Measurements from ENCODE around the gene TUT1.
"Not testable (repeated sequence)": the region's sequence is repeated elsewhere in the genome, so short reads cannot be mapped to it uniquely, and the experiment has no call there.

Gene TUT1

DNA sequence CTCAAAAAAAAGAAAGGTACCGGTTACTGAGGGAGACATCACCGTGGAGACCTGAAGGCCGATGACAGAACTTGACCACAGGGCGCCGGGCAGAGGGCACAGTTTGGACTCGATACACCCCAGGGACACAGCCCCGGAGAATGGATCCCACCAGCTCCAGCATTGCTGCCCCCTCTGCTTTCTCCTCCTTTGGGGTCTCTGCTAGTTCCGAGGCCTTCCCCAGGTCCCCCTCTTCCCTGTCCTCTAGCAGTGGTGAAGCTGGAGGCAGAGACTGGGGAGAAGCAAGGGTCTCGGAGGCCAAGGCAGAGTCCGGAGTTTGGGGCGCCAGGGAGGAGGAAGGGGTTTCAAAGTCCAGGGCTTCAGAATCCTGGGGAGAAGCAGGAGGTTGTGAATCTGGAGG, 12.8 kb downstream of the TUT1 start:
- DNase-seq (ENCODE audit: low spot score) (no peak), FAIRE-seq (no peak)

DNA sequence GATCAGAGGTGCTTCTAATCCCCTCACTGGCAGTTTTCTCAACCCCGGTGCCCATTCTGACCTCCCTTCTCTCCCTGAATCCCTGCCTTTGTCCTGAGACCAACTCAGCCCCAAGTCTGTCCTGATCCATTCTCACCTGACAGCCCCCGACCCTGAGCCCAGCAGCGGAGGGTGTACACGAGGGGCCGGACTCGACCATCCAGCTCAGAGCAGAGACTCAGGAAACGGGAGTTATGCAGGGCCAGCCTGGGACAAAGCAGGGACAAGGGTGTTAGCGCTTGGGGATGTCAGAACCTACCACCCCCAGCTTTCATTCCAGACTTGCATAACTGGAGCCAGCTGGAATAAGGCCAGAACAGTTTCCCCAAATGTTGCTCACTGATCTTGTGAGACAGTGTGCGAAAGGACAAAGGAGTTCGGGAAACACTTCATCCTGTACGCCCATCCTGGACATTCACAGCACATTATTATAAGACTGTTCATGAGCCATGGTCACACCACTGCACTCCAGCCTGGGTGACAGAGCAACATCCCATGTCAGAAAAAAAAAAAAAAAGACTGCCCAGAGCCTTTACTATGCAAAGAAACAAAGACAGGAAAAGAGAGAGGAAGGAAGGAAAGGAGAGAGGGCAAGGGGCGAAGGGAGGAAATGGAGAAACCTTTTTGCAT, 14.1 kb downstream of the TUT1 start:
- FAIRE-seq (no peak), DNase-seq (ENCODE audit: low spot score) (no peak)

DNA sequence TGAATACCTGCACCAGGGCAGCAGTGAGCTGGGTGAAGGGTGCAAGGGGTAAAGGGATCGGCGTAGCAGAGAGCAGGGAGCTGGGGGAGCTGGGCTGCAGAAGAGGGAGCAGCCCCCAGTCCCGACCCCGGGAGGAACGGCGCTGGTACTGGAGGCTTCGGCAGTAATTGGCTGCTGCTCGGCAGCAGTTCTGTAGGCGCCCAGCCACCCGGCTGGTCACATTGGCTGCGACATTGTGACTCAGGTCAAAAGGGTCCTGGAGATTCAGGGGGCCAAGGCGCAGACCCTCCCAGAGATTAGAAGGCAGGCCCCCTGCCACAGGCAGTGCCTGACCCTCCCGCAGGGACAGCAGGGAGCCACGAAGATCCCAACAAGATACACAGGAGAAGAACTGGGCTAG, 15.5 kb downstream of the TUT1 start:
- FAIRE-seq = no peak
- DNase-seq (ENCODE audit: low spot score) = no peak

DNA sequence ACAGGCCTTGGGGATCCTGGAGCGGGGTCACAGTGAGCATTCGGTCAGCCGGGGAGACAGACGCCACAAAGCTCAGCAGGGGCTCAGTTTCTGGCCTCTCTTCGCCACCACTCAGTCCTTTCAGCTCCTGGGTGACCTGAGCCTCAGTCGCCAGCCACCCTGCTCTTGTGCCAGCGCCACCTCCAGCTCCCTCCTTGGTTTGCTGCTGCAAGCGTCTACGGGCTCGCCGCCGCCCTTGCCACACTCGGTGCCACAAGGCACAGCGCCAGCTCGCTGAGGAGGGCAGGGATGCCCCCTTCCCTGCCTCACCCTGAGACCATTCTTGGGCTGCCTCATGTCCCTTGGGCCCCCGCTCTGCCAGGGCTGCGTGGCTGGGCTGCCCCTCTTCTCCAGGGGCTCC, 16.2 kb downstream of the TUT1 start:
- FAIRE-seq = no peak
- no peak for DNase-seq (ENCODE audit: low spot score)

DNA sequence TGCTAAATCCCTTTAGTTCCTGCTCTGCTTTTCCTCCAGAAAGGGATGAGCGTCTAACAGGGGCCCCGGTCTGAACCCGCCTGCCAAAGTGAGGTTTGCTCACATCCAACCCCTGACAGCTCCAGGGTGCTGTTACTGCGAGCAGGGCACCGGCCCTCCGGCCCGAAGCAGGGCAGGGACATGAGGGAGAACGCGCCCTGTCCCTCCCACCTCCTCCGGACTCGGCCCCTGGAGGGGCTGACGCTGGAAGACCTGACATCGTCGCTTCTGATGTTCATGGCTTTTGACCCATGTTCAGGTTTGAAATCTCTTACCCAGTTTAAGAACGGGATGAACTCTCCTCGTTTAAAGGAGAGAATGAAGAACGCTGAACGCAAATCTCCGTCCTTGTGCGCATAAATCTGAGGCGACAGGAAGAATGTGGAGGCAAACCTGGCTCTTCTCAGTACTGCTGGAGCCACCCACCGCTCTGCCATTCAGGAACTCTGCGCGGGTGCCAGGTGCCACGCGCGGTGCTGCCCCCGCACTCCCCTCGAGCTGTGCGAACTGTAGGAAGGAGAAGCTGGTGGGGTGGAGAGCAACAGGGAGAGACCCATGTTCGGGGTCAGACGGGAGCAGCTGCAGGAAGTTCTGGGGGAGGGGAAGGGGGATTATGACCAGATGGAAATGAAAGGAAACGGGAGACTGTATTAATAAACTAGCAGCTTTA, 16.8 kb downstream of the TUT1 start:
- DNase-seq (ENCODE audit: low spot score) (no peak), FAIRE-seq (no peak)

DNA sequence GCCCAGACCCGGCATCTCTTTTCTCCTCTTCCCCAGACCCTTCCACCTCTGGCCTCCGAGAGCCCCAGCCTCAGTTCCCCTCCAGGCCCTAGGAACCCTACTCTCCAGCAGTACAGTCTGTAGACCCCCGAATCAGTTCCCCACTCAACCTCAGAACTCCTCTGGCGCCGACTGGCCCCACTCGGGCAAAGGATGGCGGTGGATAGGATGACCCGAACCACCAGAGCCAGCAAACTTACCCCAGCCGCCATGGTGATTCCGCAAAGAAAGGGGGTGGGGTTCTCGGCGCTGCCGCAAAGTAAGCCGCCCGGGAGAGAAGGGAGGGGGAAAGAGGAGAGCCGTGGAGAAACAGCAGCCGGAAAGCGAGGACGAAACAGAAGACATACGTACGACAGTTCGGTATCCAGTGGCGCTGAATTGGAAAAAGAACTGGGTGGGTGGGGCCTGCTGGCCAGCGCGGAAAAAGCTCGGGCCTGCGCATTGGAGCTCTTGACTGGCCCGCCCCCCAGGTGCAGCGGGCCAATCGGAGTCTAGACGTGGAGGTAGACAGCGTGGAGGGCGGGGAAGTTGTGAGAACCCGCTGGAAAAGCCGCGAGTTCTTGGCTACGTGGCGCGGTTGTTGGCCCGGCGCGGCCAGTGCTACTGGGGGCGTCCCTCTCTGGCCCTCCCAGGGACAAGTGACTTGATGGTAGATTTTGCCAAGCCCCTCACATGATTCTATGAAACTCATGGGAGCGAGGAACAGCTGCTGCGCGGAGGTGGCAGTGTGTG, 17.5 kb downstream of the TUT1 start, which contains the start of gene EEF1G:
Gene EEF1G (minus strand): TSS at position 300 of the 771 bp plus-strand sequence. CDS start 49 bp downstream, at position 251.
- FAIRE-seq = no peak
- peak; percentile 98 for DNase-seq (ENCODE audit: low spot score)

DNA sequence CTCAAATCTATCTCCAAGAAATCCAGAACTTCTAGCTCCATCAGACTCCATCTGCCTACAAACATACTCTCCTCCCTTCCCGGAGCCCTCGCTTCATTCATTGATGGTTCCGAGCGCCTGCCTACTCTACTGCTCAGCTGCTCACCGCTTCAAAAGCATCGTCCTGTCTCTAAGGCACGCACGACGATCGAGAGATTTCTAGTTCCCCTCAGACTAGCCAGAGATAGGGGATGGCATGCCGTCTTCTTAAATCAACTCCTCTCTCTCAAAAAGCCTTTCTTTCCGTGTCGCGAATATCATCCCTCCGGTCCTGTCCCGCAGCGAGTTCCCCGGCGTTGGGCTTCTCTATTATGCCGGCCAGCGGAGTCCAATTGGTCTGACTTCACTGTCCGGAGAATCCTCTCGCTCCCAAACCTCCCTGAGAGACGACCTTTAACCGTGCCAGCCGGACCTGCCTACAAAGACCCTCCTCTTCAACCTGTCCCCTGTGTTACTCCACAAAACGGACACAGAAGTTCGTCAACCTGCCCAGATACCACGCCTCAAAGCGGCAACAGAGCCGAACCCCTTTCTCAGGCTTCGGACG, 18.2 kb downstream of the TUT1 start:
- FAIRE-seq = no peak
- DNase-seq (ENCODE audit: low spot score) = no peak

DNA sequence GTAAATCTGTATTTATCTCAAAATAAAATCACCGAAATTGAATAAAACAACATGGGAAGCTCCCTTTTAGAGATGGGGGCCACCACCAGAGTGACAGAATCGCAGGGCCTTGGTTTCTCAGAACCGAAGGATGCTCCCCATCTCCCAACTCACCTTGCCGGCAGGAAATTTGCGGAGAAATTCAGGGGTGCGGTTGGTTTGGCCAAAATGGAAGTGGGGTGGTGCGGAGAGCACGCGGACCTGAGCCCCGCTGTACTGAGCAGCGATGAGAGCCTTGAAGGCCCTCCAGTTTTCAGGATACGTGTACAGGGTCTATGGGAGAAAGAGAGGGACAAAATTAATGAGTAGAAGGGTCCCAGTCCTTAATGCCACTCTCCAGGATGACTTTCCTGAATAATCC, 18.9 kb downstream of the TUT1 start:
- no peak for FAIRE-seq
- no peak for DNase-seq (ENCODE audit: low spot score)

DNA sequence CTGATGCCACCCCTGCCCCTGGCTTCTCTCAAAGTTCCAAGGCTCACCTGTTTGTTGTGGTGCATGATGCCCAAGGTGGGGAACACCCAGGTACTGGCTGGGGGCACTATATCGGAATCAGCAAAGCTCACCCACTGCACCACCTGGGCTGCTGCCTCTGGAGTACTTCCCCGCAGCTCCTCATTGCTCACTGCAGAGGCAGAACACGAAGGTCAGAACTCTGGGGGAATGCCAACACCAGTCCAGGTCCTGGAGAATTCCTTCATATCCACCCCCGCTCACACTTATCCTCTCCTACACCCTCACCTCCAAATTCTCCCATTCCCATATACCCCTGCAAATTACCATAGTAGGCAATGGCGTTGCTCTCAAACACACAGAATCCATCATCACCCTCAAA, 19.8 kb downstream of the TUT1 start:
- DNase-seq (ENCODE audit: low spot score); FAIRE-seq: not testable (repeated sequence)

DNA sequence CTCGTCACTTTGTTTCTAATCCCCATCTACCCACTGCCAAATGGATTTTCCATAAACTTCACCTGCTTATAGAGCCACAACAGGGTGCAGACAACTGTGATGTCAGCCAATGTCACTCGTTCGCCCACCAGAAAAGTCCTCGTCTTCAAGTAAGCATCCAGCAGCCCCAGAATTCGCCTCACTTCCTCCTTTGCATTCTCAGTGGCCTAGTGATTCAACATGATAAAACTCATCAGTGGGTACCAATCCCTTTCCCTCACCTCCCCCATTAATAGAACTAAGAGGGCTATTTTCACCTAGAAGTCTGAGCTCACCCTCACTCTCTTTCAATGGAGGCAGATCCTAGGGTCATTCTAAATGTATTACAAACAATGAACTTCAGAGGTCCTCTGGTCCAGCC, 20.4 kb downstream of the TUT1 start:
- DNase-seq (ENCODE audit: low spot score); FAIRE-seq: not testable (repeated sequence)

DNA sequence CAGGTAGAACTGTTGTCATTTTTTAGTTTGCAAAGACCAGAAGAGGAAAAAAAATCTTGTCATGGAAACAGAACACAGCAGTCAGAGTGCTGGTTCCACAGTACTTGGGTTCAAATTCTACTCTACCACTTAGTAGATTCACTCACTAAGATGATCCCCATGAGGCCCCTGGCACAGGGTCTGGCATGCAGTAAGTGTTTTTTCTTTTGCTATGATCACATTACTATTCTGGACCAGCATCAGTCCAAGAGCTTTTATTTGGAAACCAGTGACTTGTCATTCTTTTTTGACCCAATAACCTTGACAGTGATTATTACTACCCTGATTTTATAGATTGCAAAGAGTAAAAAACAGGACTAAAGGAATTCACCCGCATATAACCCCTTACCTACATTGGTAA, 21.7 kb downstream of the TUT1 start:
- no peak for DNase-seq (ENCODE audit: low spot score)
- FAIRE-seq = no peak

DNA sequence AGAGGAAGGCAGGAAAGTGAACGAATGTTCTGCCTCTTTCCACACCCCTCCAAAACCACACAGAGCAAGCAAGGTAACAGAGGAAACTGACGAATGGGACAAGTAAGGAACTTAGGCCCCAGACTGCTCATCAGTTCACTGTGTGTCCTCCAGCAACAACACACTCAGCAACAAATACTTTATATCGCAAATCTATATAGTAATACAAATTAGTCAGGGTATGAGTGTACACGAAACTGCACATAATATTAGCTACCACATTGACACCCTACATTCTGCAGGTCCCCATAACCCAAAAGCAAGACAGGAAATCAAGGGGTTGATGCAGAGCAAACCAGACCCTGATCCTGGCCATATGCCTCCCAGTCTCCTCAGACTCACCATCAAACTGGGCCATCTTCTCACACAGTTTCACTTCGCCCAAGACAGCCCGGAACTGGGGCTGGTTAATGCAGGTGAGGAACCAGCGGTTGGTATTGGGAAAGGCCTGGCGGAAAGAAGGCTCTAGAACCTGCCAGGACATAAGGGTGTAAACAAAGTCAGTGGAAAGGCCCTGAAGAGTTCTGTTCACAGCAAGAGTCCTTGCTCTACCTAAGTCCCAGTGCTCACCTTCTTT, 24.2 kb downstream of the TUT1 start:
- FAIRE-seq (no peak), DNase-seq (ENCODE audit: low spot score) (no peak)

DNA sequence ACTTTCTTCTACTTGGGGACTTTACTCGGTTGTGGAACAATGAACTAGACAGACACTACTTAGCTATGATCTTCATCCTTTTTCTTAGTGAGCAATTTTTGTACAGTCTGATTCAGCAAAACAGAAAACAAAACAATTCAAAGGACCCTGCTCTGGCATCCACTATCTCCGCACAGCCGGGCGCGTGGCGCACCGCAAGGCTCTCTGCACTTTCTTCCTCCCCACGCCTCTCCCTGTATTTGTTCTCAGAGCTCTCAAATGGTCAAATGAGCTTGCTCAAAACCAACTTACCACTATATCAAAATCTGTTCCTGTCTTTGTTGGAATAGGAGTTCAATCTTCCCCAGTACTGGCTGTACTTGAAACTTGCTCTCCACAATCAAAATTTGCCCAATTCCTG, 25.1 kb downstream of the TUT1 start:
- FAIRE-seq (no peak), DNase-seq (ENCODE audit: low spot score) (no peak)

DNA sequence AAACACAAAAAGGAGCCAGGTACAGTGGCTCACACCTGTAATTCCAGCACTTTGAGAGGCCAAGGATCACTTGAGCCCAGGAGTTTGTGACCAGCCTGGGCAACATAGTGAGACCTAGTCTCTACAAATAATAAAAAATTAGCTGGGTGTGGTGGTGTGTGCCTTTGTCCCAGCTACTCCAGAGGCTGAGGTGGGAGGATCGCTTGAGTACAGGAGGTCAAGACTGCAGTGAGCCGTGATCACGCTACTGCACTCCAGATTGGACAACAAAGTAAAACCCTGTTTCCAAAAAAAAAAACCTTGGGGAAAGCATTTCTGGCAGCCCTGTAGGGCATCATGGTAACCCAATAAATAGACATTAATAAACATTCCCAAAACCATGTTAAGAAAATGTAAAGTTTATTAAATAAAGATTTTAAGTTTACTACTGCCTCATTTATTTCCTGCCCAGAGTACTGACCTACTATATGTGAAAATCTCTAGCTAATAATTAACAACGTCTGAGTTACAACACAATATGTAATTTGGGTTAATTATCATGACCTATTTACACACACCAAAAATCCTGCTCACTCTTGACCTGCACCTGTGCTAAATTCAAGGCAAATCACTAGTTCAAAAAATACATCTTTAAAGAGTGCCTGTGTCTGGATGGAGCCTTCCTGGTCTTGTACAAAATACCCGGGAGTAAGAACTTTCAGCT, 26.1 kb downstream of the TUT1 start:
- FAIRE-seq = no peak
- no peak for DNase-seq (ENCODE audit: low spot score)

DNA sequence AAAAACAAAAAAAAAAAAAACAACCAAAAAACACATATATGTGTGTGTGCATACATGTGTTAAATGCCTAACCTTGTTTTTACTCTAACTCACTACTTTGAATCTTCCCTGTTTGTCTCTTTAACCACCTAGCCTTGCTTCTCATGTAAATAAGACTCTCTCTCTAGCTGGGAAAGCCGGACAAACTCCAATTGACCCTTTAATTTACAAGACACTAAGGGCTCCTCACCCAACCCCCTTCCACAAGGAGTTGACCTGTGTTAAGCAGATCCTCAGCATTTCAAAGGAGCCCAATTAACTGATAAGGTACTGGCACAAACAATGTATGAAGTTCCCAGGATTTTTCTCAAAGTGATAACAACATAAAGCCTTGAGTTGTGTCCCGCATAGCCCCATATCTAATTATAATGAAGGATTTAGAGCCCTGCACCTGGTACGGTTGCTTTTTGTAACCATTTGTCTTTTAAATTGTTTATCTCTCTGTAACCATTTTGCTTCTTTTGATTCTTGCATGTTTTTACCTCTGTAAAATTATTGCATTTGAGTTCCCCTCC, 29.6 kb downstream of the TUT1 start:
- not testable (repeated sequence) for DNase-seq (ENCODE audit: low spot score); FAIRE-seq

DNA sequence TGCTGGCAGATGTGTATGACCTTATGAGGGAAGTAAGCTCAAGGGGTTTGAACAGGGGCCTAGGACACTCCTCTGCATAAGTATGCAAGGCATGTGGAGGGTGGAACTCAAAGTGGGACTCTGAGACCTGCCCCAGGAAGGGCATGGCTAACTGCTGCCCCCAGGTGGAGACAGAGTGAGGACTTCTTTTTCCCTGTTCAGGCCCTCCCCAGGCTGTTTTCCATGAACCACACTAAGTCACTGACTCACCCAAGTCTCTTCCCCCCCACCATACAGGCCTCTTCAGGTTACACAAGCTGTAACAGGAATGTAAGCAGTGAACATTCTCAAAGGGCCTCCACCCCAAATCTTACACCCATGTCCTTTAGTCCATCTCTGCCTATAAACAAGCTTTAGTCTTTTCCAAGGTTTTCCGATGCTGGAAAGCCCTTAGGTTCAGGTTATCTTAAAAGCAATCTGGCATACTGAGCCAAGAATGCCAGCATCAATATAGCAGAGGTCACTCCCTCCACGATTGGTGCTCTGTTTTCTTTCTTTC, 30.7 kb downstream of the TUT1 start:
- DNase-seq (ENCODE audit: low spot score) (peak; percentile 85), FAIRE-seq (no peak)

DNA sequence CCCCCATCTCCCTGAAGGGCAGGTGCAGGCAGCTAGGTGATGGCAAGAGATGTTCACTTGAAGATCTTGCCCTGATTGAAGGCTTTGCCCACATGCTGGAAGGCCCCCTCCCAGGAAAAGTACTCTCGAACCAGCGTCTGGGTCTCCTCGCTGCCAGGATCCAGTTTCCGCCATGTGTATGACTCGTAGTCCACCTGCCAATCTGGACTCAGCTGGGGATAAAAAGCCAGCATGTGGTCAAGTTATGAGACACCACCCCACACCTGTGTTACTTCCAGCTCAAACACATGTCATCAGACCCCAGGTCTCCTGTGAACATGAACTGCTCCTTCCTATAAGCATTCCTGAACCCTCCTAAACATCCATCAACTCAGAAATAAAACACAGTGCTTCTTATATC, 31.7 kb downstream of the TUT1 start:
- FAIRE-seq; DNase-seq (ENCODE audit: low spot score): not testable (repeated sequence)

DNA sequence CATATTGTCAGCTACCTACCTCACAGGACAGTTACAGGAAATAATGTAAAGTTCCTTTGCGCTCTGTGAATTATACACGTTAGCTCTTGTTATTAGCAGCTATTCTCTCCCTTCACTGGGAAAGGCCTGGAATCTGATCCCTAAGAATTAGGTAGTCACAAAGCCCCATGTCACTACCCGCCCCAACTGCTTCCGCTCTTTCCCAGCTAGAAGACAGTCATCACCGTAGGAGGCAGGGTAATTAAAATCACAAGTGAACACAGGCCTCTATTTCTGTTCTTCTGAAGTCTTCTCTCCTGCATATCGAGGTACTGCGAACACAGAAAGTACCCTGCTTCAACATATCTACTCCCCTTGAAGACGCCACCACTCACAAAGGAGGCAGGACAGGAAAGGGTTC, 32.1 kb downstream of the TUT1 start:
- FAIRE-seq = no peak
- no peak for DNase-seq (ENCODE audit: low spot score)

DNA sequence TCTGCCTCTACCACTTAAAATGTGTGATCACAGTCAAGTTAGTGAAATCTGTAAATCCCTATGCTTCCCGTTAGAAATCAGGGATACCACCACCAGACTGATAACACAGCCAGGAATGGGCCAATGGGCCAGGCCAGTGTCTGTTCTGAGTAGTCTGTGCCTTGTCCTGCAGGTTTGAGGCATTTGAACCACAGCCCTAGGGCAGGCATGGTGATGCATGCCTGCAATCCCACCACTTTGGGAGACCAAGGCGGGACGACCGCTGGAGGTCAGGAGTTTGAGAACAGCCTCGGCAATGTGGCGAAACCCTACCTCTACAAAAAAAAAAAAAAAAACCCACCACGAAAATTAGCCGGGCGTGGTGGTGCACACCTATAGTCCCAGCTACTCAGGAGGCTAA, 32.7 kb downstream of the TUT1 start:
- no peak for FAIRE-seq
- no peak for DNase-seq (ENCODE audit: low spot score)
